H9 (cell line): Measurements from ENCODE around the gene OR51A4. TPM values are rescaled to one million over a fixed set of nuclear protein-coding genes. Genes with fewer than 3 reads are reported as not detected.

ENCODE experiments used
- DNase-seq: peaks from one replicate; pipeline ENCODE4 v3.0.0-alpha.2; 2017
- H2AFZ ChIP-seq: one replicate; pipeline ENCODE4 v1.6.1; 2013; ENCODE audit warnings: mild to moderate bottlenecking, low read length, control low read depth, moderate library complexity
- H2AK5ac ChIP-seq: 2 replicates; pipeline ENCODE4 v1.6.1; 2013; ENCODE audit warnings: low read length, control low read depth, mixed read lengths; ENCODE audit not compliant: insufficient read length
- H2BK120ac ChIP-seq: one replicate; pipeline ENCODE4 v1.6.1; 2013; ENCODE audit warnings: low read depth, mild to moderate bottlenecking, low read length, control low read depth, inconsistent platforms; ENCODE audit not compliant: poor library complexity, severe bottlenecking
- H2BK12ac ChIP-seq: 2 replicates; pipeline ENCODE4 v1.6.1; 2013; ENCODE audit warnings: low read length, control low read depth, mixed read lengths, low read depth; ENCODE audit not compliant: insufficient read length
- H2BK15ac ChIP-seq: 2 replicates; pipeline ENCODE4 v1.6.1; 2013; ENCODE audit warnings: low read depth, low read length, control low read depth
- H2BK20ac ChIP-seq: one replicate; pipeline ENCODE4 v1.6.1; 2013; ENCODE audit warnings: low read depth, mild to moderate bottlenecking, low read length, control low read depth, inconsistent platforms; ENCODE audit not compliant: poor library complexity, severe bottlenecking
- H2BK5ac ChIP-seq: 2 replicates; pipeline ENCODE4 v1.6.1; 2013; ENCODE audit warnings: low read length, control low read depth, mixed read lengths; ENCODE audit not compliant: insufficient read length
- H3K14ac ChIP-seq: 2 replicates; pipeline ENCODE4 v1.6.1; 2013; ENCODE audit warnings: low read length, control low read depth; ENCODE audit not compliant: insufficient read depth
- H3K18ac ChIP-seq: 2 replicates; pipeline ENCODE4 v1.6.1; 2013; ENCODE audit warnings: low read depth, mild to moderate bottlenecking, mixed read lengths, low read length, control low read depth; ENCODE audit not compliant: insufficient read length
- H3K23ac ChIP-seq: 2 replicates; pipeline ENCODE4 v1.6.1; 2013; ENCODE audit warnings: low read length, control low read depth, mixed read lengths, low read depth; ENCODE audit not compliant: insufficient read length
- H3K23me2 ChIP-seq: 2 replicates; pipeline ENCODE4 v1.6.1; 2013; ENCODE audit warnings: low read depth, mild to moderate bottlenecking, mixed read lengths, low read length, control low read depth; ENCODE audit not compliant: insufficient read length, poor library complexity, severe bottlenecking
- H3K27ac ChIP-seq: 2 replicates; pipeline ENCODE4 v1.5.1; 2013; ENCODE audit warnings: low read length, control low read depth, mixed read lengths, low read depth; ENCODE audit not compliant: insufficient read length
- H3K27me3 ChIP-seq: 2 replicates; pipeline ENCODE4 v1.6.1; 2013; ENCODE audit warnings: low read length, control low read depth, inconsistent platforms; ENCODE audit not compliant: insufficient read depth
- H3K4ac ChIP-seq: 2 replicates; pipeline ENCODE4 v1.6.1; 2013; ENCODE audit warnings: low read depth, mild to moderate bottlenecking, control low read depth, inconsistent platforms, low read length, moderate library complexity
- H3K4me1 ChIP-seq: 2 replicates; pipeline ENCODE4 v1.6.1; 2013; ENCODE audit warnings: low read length, control low read depth, inconsistent platforms; ENCODE audit not compliant: insufficient read depth
- H3K4me2 ChIP-seq: 2 replicates; pipeline ENCODE4 v1.6.1; 2013; ENCODE audit warnings: low read length, control low read depth, mixed read lengths; ENCODE audit not compliant: insufficient read length, insufficient read depth
- H3K56ac ChIP-seq: 2 replicates; pipeline ENCODE4 v1.6.1; 2013; ENCODE audit warnings: low read depth, mild to moderate bottlenecking, mixed read lengths, low read length, control low read depth; ENCODE audit not compliant: insufficient read length
- H3K79me1 ChIP-seq: 2 replicates; pipeline ENCODE4 v1.6.1; 2013; ENCODE audit warnings: low read depth, mild to moderate bottlenecking, moderate library complexity, low read length, control low read depth, inconsistent platforms; ENCODE audit not compliant: insufficient read depth, poor library complexity, severe bottlenecking
- H3K79me2 ChIP-seq: 2 replicates; pipeline ENCODE4 v1.6.1; 2013; ENCODE audit warnings: low read length, control low read depth, inconsistent platforms; ENCODE audit not compliant: insufficient read depth
- H3K9ac ChIP-seq: 2 replicates; pipeline ENCODE4 v1.6.1; 2013; ENCODE audit warnings: low read length, control low read depth, mixed read lengths; ENCODE audit not compliant: insufficient read length; ENCODE audit errors: extremely low read depth
- H3K9me3 ChIP-seq: one replicate; pipeline ENCODE4 v1.6.1; 2013; ENCODE audit warnings: low read depth, low read length, inconsistent platforms; ENCODE audit not compliant: control insufficient read depth
- H3T11ph ChIP-seq: one replicate; pipeline ENCODE4 v1.6.1; 2013; ENCODE audit warnings: mild to moderate bottlenecking, low read length, control low read depth, inconsistent platforms
- H4K20me1 ChIP-seq: one replicate; pipeline ENCODE4 v1.6.1; 2013; ENCODE audit not compliant: control insufficient read depth, insufficient read length, insufficient read depth
- H4K5ac ChIP-seq: 2 replicates; pipeline ENCODE4 v1.6.1; 2013; ENCODE audit warnings: low read depth, mild to moderate bottlenecking, mixed read lengths, low read length, control low read depth; ENCODE audit not compliant: insufficient read length
- H4K8ac ChIP-seq: replicated peaks from 2 replicates; pipeline ENCODE4 v1.6.1; 2013; ENCODE audit warnings: low read length, control low read depth, mixed read lengths, low read depth; ENCODE audit not compliant: insufficient read length
- H4K91ac ChIP-seq: 2 replicates; pipeline ENCODE4 v1.6.1; 2013; ENCODE audit warnings: low read depth, mild to moderate bottlenecking, moderate library complexity, mixed read lengths, low read length, control low read depth; ENCODE audit not compliant: insufficient read length
- H3K27ac Mint-ChIP-seq, 3 experiments: 2 replicates in 2 of 3; 3 replicates in 1 of 3; pipeline ENCODE4 v1.8.0; 2020 to 2021; ENCODE audit warnings: mixed read lengths in 3 of 3, mild to moderate bottlenecking in 1 of 3, moderate library complexity in 1 of 3
- H3K27me3 Mint-ChIP-seq: 2 replicates; pipeline ENCODE4 v1.8.0; 2021; ENCODE audit warnings: low read depth, mild to moderate bottlenecking, moderate library complexity, mixed read lengths
- H3K36me3 Mint-ChIP-seq, 3 experiments: 2 replicates in 2 of 3; 3 replicates in 1 of 3; pipeline ENCODE4 v1.8.0; 2020 to 2021; ENCODE audit warnings: low read depth in 3 of 3, mixed read lengths in 3 of 3; ENCODE audit not compliant: insufficient read depth in 1 of 3
- H3K4me1 Mint-ChIP-seq, 2 experiments: 2 replicates each; pipeline ENCODE4 v1.8.0; 2020; ENCODE audit warnings: mixed read lengths in 2 of 2
- H3K4me3 Mint-ChIP-seq, 2 experiments: 2 replicates in 1 of 2; 3 replicates in 1 of 2; pipeline ENCODE4 v1.8.0; 2020 to 2021; ENCODE audit warnings: mild to moderate bottlenecking in 2 of 2, mixed read lengths in 2 of 2, moderate library complexity in 1 of 2
- H3K9me3 Mint-ChIP-seq, 2 experiments: 2 replicates in 1 of 2; 3 replicates in 1 of 2; pipeline ENCODE4 v1.8.0; 2020; ENCODE audit warnings: mild to moderate bottlenecking in 2 of 2, mixed read lengths in 2 of 2, moderate library complexity in 1 of 2
- CTCF ChIP-seq: fragments of 200-600 bp; sonication (generic); conservative IDR thresholded peaks from 3 replicates; pipeline ENCODE4 v1.8.0; 2021; ENCODE audit warnings: antibody characterized with exemption, mild to moderate bottlenecking
- WGBS: extraction: QIAGEN DNeasy Blood & Tissue Kit; methylation state at CpG from one replicate; pipeline ENCODE4 v1.1.7; 2013; ENCODE audit warnings: missing lambda C conversion rate, low lambda C conversion rate, mixed read lengths; ENCODE audit not compliant: insufficient read length; ENCODE audit errors: extremely low coverage; 5-methylcytosine and 5-hydroxymethylcytosine counted together
- total RNA-seq: library from RNA; stranded (reverse); gene quantifications from 2 replicates; pipeline ENCODE4 v1.2.1, GENCODE V29; 2021

OR51A4 gene
- total RNA-seq, 1 experiment from 2014 or later = not detected

- H3K79me1 ChIP-seq = no peaks in the 10 kb centered on the region
- H3K4me2 ChIP-seq = no peak overlapping the region
- no peak overlapping the region for H3K14ac ChIP-seq
- H3K27ac ChIP-seq = no peak overlapping the region
- no peak for TF ChIP-seq CTCF
- no CpG with 5 or more reads among the region's 3 CpGs for WGBS
- no peak overlapping the region for H2AFZ ChIP-seq
- H3K9me3 ChIP-seq = no peaks in the 10 kb centered on the region
- no peak overlapping the region for H3T11ph ChIP-seq
- H4K20me1 ChIP-seq = no peaks in the 10 kb centered on the region
- no peak overlapping the region for H3K9ac ChIP-seq
- DNase-seq = no peak
- H3K27me3 ChIP-seq = no peaks in the 10 kb centered on the region
- no peak overlapping the region for H4K8ac ChIP-seq
- no peak overlapping the region for H2AK5ac ChIP-seq
- Mint-ChIP-seq H3K4me1 (no peaks in the 10 kb centered on the region), H3K4me3 (no peak overlapping the region), H3K27me3 (no peaks in the 10 kb centered on the region; the same call in 1 of the 2 replicates), H3K36me3 (no peaks in the 10 kb centered on the region), H3K9me3 (peaks cover 0 to 3% of the 10 kb centered on the region in 2 experiments; a peak in 2 of 5 replicates), H3K27ac (no peak overlapping the region)
- no peak overlapping the region for H2BK12ac ChIP-seq
- no peak overlapping the region for H3K18ac ChIP-seq
- H3K23ac ChIP-seq = no peak overlapping the region
- no peak overlapping the region for H3K4ac ChIP-seq
- no peak overlapping the region for H3K56ac ChIP-seq
- no peak overlapping the region for H2BK120ac ChIP-seq
- no peaks in the 10 kb centered on the region for H3K4me1 ChIP-seq
- H2BK15ac ChIP-seq = no peak overlapping the region
- H3K79me2 ChIP-seq = no peaks in the 10 kb centered on the region
- no peak overlapping the region for H2BK5ac ChIP-seq
- no peaks in the 10 kb centered on the region for H3K23me2 ChIP-seq
- no peak overlapping the region for H2BK20ac ChIP-seq
- no peak overlapping the region for H4K91ac ChIP-seq
- no peak overlapping the region for H4K5ac ChIP-seq
These were observed 31.6 kb upstream of the OR51A4 start for GRCh38 chr11:4979036-4979435.
